Limb (tissue), 2 donors: ENCODE results near the gene IGFBP1.
"Not testable (repeated sequence)": the region's sequence is repeated elsewhere in the genome, so short reads cannot be mapped to it uniquely, and the experiment has no call there.

Experiments
- DNase-seq, 2 donors: peaks; one replicate each; pipeline ENCODE4 v3.0.0-alpha.2; 2016; ENCODE audit errors: extremely low spot score in 2 of 2

Gene IGFBP1

GRCh38 chr7:45937301-45937700 lies 49.0 kb downstream of the IGFBP1 start:
- DNase-seq = no peak

GRCh38 chr7:45937862-45938261 lies 49.6 kb downstream of the IGFBP1 start:
- no peak for DNase-seq

DNA sequence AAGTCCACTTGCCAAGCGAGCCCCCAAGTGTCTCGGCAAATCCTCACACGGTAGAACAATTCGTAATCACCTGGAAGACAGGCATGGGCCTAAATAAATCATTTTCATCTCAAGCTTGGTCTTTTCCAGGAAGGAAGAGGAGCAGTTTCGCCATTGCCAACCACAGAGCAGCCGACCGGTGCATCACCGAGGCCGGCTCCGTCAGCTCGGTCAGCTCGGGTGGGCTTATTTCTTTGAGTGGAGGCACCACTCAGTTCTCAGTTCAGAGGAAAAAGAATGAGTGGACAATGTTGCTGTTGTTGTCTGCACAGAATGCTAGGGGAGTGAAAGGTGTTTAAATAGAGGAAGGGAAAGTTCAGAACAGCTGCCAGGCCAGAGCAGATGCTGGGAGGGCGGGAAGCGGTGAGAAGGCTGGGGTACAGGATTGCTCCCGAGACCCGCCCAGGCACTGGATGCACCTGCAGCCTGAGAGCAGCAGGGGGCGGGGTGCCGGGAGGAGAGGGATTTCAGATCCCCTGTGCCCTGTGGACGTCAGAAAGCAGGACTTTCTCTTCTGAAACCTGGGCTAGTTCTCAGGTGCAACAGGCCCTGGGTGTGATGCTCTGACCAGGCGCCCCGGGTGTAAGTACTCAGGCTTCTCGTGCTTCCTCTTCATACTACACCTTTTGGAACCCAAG lies 50.5 kb downstream of the IGFBP1 start:
- DNase-seq = no peak

DNA sequence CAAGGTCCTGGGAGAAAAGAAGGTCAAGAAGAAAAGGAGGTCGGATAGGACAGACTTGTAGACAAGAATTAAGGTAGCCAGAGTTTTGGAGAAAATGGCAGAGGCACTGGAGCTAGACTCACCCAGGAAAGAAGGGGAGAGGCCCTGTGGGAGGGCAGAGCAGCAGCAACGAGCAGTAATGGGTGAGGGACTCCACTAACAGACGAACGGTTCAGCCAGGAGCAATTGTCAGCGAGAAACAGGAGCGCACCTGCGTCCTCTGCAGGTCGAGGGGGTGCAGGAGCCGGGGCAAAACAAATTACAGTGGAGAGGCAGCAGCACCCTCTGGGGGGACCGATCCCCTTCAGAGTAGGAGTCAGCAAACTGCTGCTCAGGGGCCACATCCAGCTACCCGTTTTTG lies 51.3 kb downstream of the IGFBP1 start:
- no peak for DNase-seq

GRCh38 chr7:45940237-45940781 lies 52.0 kb downstream of the IGFBP1 start:
- not testable (repeated sequence) for DNase-seq

- no peak for DNase-seq
Observed at GRCh38 chr7:45940939-45941338, 52.7 kb downstream of the IGFBP1 start.
